DND-41 (cell line): ENCODE data around the gene MARK2.

Source experiments
- ATAC-seq: fragments of 200-7000 bp; cut with Tn5 transposase; 3 replicates; pipeline ENCODE4 v1.9.1; 2021; ENCODE audit warnings: low read depth; ENCODE audit not compliant: insufficient read depth
- DNase-seq: peaks from one replicate; pipeline ENCODE4 v3.0.0-alpha.2; 2020
- H2AFZ ChIP-seq: 2 replicates; pipeline ENCODE4 v1.6.0; 2012; ENCODE audit warnings: low read depth, low read length
- H3K27ac ChIP-seq: 2 replicates; pipeline ENCODE4 v1.5.1; 2012; ENCODE audit warnings: low read length, inconsistent platforms
- H3K27me3 ChIP-seq: fragments of 200-600 bp; sonication (generic); 2 replicates; pipeline ENCODE4 v1.6.0; 2012; ENCODE audit warnings: low read length, mild to moderate bottlenecking, inconsistent platforms; ENCODE audit not compliant: insufficient read depth, poor library complexity
- H3K36me3 ChIP-seq: 2 replicates; pipeline ENCODE4 v1.5.1; 2012; ENCODE audit warnings: low read length, inconsistent platforms; ENCODE audit not compliant: insufficient read depth
- H3K4me1 ChIP-seq: 2 replicates; pipeline ENCODE4 v1.5.1; 2012; ENCODE audit warnings: mild to moderate bottlenecking, low read length; ENCODE audit not compliant: insufficient read depth
- H3K4me2 ChIP-seq: 2 replicates; pipeline ENCODE4 v1.6.0; 2012; ENCODE audit warnings: mild to moderate bottlenecking, moderate library complexity, low read length, inconsistent platforms; ENCODE audit not compliant: insufficient read depth
- H3K4me3 ChIP-seq, 2 experiments: fragments of 200-600 bp in 1 of 2; shearing (Covaris generic) in 1 of 2; 2 replicates each; pipeline ENCODE4 v1.5.1; 2012 to 2016; ENCODE audit warnings: inconsistent platforms in 2 of 2, low read length in 2 of 2, mild to moderate bottlenecking in 2 of 2, low read depth in 1 of 2, moderate library complexity in 1 of 2
- H3K79me2 ChIP-seq: 2 replicates; pipeline ENCODE4 v1.6.0; 2012; ENCODE audit warnings: low read length, inconsistent platforms; ENCODE audit not compliant: insufficient read depth
- H3K9ac ChIP-seq: 2 replicates; pipeline ENCODE4 v1.6.0; 2012; ENCODE audit warnings: low read depth, mild to moderate bottlenecking, inconsistent platforms, low read length, moderate library complexity
- H3K9me3 ChIP-seq: 2 replicates; pipeline ENCODE4 v1.5.1; 2012; ENCODE audit warnings: low read length, moderate library complexity, mild to moderate bottlenecking, inconsistent platforms; ENCODE audit not compliant: insufficient read depth, severe bottlenecking
- H4K20me1 ChIP-seq: 2 replicates; pipeline ENCODE4 v1.6.0; 2012; ENCODE audit warnings: low read length; ENCODE audit not compliant: insufficient read depth
- EZH2 ChIP-seq: IDR thresholded peaks from 3 replicates; pipeline ENCODE4 v1.6.1; 2012; ENCODE audit warnings: borderline replicate concordance, low read depth, mild to moderate bottlenecking, moderate library complexity, low read length, inconsistent platforms; ENCODE audit not compliant: severe bottlenecking
- TF ChIP-seq, protein P1 (sequence below): IDR thresholded peaks from 2 replicates; pipeline ENCODE4 v1.5.1; 2012; ENCODE audit warnings: borderline replicate concordance, low read length, moderate library complexity, mild to moderate bottlenecking; ENCODE audit not compliant: poor library complexity, severe bottlenecking; ENCODE audit errors: extremely low read depth

MARK2 gene

GRCh38 chr11:63904743-63905142, 65.8 kb downstream of the MARK2 start:
- Histone ChIP-seq H4K20me1 (peaks cover 13% of the 10 kb centered on the region; the same call in 1 of the 2 replicates), H3K4me2 (no peak overlapping the region), H3K27me3 (no peaks in the 10 kb centered on the region), H3K9ac (no peak overlapping the region), H3K4me3 (no peak overlapping the region), H3K79me2 (no peaks in the 10 kb centered on the region), H3K27ac (no peak overlapping the region), H3K36me3 (peaks cover 86% of the 10 kb centered on the region), H3K9me3 (no peaks in the 10 kb centered on the region), H2AFZ (no peak overlapping the region), H3K4me1 (no peaks in the 10 kb centered on the region)
- ATAC-seq: no peak
- no peak for DNase-seq
- TF ChIP-seq EZH2: no peak
- TF ChIP-seq, protein P1, sequence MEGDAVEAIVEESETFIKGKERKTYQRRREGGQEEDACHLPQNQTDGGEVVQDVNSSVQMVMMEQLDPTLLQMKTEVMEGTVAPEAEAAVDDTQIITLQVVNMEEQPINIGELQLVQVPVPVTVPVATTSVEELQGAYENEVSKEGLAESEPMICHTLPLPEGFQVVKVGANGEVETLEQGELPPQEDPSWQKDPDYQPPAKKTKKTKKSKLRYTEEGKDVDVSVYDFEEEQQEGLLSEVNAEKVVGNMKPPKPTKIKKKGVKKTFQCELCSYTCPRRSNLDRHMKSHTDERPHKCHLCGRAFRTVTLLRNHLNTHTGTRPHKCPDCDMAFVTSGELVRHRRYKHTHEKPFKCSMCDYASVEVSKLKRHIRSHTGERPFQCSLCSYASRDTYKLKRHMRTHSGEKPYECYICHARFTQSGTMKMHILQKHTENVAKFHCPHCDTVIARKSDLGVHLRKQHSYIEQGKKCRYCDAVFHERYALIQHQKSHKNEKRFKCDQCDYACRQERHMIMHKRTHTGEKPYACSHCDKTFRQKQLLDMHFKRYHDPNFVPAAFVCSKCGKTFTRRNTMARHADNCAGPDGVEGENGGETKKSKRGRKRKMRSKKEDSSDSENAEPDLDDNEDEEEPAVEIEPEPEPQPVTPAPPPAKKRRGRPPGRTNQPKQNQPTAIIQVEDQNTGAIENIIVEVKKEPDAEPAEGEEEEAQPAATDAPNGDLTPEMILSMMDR: no peak

- ATAC-seq: no peak
- no peak overlapping the region for H2AFZ ChIP-seq
- peaks cover 86% of the 10 kb centered on the region for H3K36me3 ChIP-seq
- H3K27me3 ChIP-seq: no peaks in the 10 kb centered on the region
- H3K4me2 ChIP-seq: no peak overlapping the region
- H3K4me3 ChIP-seq: no peak overlapping the region
- H3K4me1 ChIP-seq: no peaks in the 10 kb centered on the region
- H3K79me2 ChIP-seq: no peaks in the 10 kb centered on the region
- H4K20me1 ChIP-seq: peaks cover 14% of the 10 kb centered on the region
- H3K27ac ChIP-seq: no peak overlapping the region
- H3K9me3 ChIP-seq: no peaks in the 10 kb centered on the region
- no peak for DNase-seq
- TF ChIP-seq EZH2: no peak
- TF ChIP-seq, protein P1: no peak
- no peak overlapping the region for H3K9ac ChIP-seq
Observed at GRCh38 chr11:63905179-63905578, 66.3 kb downstream of the MARK2 start.

GRCh38 chr11:63906087-63906486, 67.2 kb downstream of the MARK2 start:
- TF ChIP-seq EZH2: no peak
- TF ChIP-seq, protein P1: no peak
- H3K36me3 ChIP-seq: peaks cover 77% of the 10 kb centered on the region
- no peak overlapping the region for H3K9ac ChIP-seq
- no peak overlapping the region for H3K27ac ChIP-seq
- no peak for DNase-seq
- no peak for ATAC-seq
- H3K9me3 ChIP-seq: no peaks in the 10 kb centered on the region
- no peak overlapping the region for H3K4me3 ChIP-seq
- H2AFZ ChIP-seq: no peak overlapping the region
- no peaks in the 10 kb centered on the region for H3K79me2 ChIP-seq
- no peaks in the 10 kb centered on the region for H3K4me1 ChIP-seq
- no peaks in the 10 kb centered on the region for H3K27me3 ChIP-seq
- no peak overlapping the region for H3K4me2 ChIP-seq
- H4K20me1 ChIP-seq: peaks cover 15% of the 10 kb centered on the region

- Histone ChIP-seq H3K9ac (no peak overlapping the region), H3K4me2 (no peak overlapping the region), H3K4me1 (no peaks in the 10 kb centered on the region), H3K9me3 (no peaks in the 10 kb centered on the region), H3K79me2 (no peaks in the 10 kb centered on the region), H2AFZ (no peak overlapping the region), H3K27ac (no peak overlapping the region), H3K27me3 (no peaks in the 10 kb centered on the region), H3K4me3 (no peak overlapping the region), H4K20me1 (peaks cover 15% of the 10 kb centered on the region), H3K36me3 (peaks cover 73% of the 10 kb centered on the region)
- TF ChIP-seq, protein P1: peak; percentile 20
- TF ChIP-seq EZH2: no peak
- ATAC-seq (peak; percentile 53; the same call in 2 of the 3 replicates), DNase-seq (peak; percentile 44)
Observed at GRCh38 chr11:63906585-63906984, 67.7 kb downstream of the MARK2 start.
